Stimulated activated CD8-positive, alpha-beta memory T cell treated with anti-CD3 and anti-CD28 coated beads, Interleukin-4, amount 100 ng/mL, for 1 hour (primary cell): Measurements from ENCODE around the gene MED8.
"Not testable (repeated sequence)": the region's sequence is repeated elsewhere in the genome, so short reads cannot be mapped to it uniquely, and the experiment has no call there.

Experiments
- DNase-seq, 2 donors: peaks; one replicate each; pipeline ENCODE4 v3.0.0-alpha.2; 2020; ENCODE audit warnings: low read depth in 2 of 2, low spot score in 1 of 2

MED8 gene

GRCh38 chr1:43383449-43383848 is 6.2 kb downstream of the MED8 start:
- no peak for DNase-seq

- no peak for DNase-seq
Observed at GRCh38 chr1:43382027-43382779, 7.4 kb downstream of the MED8 start.

- no peak for DNase-seq
Observed at GRCh38 chr1:43381612-43382011, 8.0 kb downstream of the MED8 start.

GRCh38 chr1:43379476-43379875 is 10.1 kb downstream of the MED8 start:
- no peak for DNase-seq

- no peak for DNase-seq
Observed at GRCh38 chr1:43377831-43378230, 11.8 kb downstream of the MED8 start.

- DNase-seq: no peak
Observed at GRCh38 chr1:43376723-43377235, 12.8 kb downstream of the MED8 start.

GRCh38 chr1:43373066-43373940 is 16.3 kb downstream of the MED8 start:
- no peak for DNase-seq

- DNase-seq: no peak
Observed at GRCh38 chr1:43372172-43372571, 17.4 kb downstream of the MED8 start.

GRCh38 chr1:43370564-43370963 is 19.0 kb downstream of the MED8 start:
- DNase-seq: no peak

- DNase-seq: not testable (repeated sequence)
Observed at GRCh38 chr1:43369779-43370178, 19.8 kb downstream of the MED8 start.

GRCh38 chr1:43368646-43369020 is 21.0 kb downstream of the MED8 start:
- no peak for DNase-seq

- peak; percentile 68 to 77 for DNase-seq
Observed at GRCh38 chr1:43367904-43368645, 21.5 kb downstream of the MED8 start, which contains the start of gene ELOVL1. Gene ELOVL1 (minus strand): TSS chr1:43368011. CDS start chr1:43365609, 2,402 bp downstream.

GRCh38 chr1:43367026-43367903 is 22.3 kb downstream of the MED8 start:
- DNase-seq: peak in 1 of 2 donors; percentile 7

GRCh38 chr1:43366601-43367025 is 23.0 kb downstream of the MED8 start:
- DNase-seq: no peak

GRCh38 chr1:43366179-43366578 is 23.4 kb downstream of the MED8 start:
- DNase-seq: no peak

GRCh38 chr1:43365678-43366077 is 23.9 kb downstream of the MED8 start:
- DNase-seq: no peak

- no peak for DNase-seq
Observed at GRCh38 chr1:43363935-43364525, 25.6 kb downstream of the MED8 start.

- no peak for DNase-seq
Observed at GRCh38 chr1:43363283-43363934, 26.2 kb downstream of the MED8 start.

- no peak for DNase-seq
Observed at GRCh38 chr1:43360616-43361015, 29.0 kb downstream of the MED8 start.
